Endometrial microvascular endothelial cells (primary cell): Measurements from ENCODE around the gene HFE. TPM values are rescaled to one million over a fixed set of nuclear protein-coding genes. Genes with fewer than 3 reads are reported as not detected.
"Not testable (repeated sequence)": the region's sequence is repeated elsewhere in the genome, so short reads cannot be mapped to it uniquely, and the experiment has no call there.

Experiments
- in situ Hi-C: cut with HindIII; loops from 2 replicates; pipeline ENCODE4 v1.10.0; 2017; ENCODE audit warnings: low sequenced_read_pairs, low pct_unique_long_range_greater_than_20kb; ENCODE audit errors: inconsistent ontology term
- total RNA-seq: library from RNA; depleted of rRNA; stranded (reverse); fragments of >200 nt; gene quantifications from one replicate; pipeline ENCODE4 v1.2.3, GENCODE V29; 2015; ENCODE audit errors: inconsistent ontology term

Gene HFE
- total RNA-seq: 16.6 TPM

DNA sequence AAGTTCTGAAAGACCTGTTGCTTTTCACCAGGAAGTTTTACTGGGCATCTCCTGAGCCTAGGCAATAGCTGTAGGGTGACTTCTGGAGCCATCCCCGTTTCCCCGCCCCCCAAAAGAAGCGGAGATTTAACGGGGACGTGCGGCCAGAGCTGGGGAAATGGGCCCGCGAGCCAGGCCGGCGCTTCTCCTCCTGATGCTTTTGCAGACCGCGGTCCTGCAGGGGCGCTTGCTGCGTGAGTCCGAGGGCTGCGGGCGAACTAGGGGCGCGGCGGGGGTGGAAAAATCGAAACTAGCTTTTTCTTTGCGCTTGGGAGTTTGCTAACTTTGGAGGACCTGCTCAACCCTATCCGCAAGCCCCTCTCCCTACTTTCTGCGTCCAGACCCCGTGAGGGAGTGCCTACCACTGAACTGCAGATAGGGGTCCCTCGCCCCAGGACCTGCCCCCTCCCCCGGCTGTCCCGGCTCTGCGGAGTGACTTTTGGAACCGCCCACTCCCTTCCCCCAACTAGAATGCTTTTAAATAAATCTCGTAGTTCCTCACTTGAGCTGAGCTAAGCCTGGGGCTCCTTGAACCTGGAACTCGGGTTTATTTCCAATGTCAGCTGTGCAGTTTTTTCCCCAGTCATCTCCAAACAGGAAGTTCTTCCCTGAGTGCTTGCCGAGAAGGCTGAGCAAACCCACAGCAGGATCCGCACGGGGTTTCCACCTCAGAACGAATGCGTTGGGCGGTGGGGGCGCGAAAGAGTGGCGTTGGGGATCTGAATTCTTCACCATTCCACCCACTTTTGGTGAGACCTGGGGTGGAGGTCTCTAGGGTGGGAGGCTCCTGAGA lies at the start of gene HFE:
Gene HFE (plus strand): TSS at position 146 of the 832 bp plus-strand sequence. CDS start 12 bp downstream, at position 158.
- in situ Hi-C loops: no loop called here

DNA sequence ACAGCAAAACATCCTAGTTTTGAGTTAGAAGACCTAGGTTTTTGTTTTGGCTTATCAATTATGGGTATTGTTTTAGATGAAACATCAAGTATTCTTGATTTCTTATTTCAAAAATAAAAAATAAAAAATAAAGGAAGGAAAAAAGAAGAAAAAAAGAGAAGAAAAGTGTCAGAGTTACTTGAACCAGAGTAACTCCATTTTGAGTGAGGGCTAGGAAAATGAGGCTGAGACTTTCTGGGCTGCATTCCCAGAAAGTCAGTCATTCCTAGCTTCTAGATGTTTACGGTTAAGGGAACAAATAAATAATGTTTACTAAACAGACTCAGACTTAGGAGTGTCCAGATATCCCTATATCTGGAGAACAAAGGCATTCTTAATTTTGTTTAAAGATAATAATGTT lies 45.3 kb upstream of the HFE start:
- in situ Hi-C loops: no loop called here

DNA sequence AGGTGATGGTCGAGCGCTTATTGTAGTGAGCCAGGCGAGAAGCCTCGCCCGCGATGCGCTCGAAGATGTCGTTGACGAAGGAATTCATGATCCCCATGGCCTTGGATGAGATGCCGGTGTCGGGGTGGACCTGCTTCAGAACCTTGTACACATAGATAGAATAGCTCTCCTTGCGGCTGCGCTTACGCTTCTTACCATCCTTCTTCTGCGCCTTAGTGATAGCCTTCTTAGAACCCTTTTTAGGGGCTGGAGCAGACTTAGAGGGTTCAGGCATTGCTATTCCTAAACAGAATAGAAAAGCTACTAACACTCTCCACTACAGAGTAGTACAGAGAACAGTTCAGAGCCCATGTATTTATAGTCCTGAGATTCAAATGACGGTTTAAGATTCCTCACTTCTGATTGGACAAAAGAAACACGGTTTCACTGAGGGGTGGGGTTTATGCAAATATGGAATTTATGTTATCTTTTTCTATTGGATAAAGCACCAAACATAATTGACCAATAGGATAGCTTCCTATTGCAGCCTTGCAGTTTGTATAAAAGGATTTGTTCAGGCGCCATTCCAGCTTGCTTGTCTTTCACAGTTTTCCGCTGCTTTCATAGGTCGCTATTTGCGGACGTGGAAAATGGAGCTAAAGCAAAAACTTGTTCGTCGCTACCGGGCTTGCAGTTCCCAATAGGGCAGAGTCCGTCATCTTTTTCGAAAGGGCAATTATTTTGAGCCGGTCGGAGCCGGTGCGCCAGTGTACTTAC lies 43.7 kb upstream of the HFE start:
- in situ Hi-C loops: no loop called here

GRCh38 chr6:26044140-26045064 lies 42.8 kb upstream of the HFE start:
- in situ Hi-C loops: no loop called here

GRCh38 chr6:26045065-26045927 lies 41.9 kb upstream of the HFE start:
- in situ Hi-C loops: no loop called here

DNA sequence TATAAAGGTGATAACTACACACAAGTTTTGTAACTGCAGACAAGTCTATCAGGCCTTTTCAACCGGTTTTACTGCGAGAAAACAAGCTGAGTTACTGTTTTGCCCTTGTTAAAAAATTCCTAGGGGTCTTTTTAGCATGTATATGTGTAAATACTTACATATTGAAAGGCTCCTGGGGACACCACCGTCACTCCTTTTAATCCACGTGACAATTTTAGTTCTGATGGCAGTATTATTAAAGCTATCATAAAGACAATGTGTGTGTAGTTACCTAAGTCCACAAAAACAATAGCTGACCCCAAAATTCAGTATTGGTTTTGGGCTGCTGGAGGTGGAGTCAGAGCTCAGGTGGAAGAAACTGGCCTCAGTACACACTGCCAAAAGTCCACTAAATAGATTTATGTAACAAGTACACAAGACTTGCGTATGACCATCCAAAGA lies 41.3 kb upstream of the HFE start:
- in situ Hi-C loops: no loop called here

DNA sequence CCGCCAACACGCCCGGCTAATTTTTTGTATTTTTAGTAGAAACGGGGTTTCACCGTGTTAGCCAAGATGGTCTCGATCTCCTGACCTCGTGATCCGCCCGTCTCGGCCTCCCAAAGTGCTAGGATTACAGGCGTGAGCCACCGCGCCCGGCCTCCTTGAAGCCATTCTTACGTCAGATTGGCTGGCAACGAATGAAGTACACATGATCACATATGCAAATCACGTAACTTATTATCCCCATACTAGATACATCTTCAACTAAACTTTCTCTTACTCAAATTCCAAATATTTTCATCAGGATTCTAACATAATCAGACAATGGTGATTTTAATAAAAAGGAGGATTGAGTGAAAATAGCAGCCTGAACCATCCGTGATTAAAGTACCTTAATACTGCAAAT lies 39.9 kb upstream of the HFE start:
- in situ Hi-C loops: not testable (repeated sequence)

DNA sequence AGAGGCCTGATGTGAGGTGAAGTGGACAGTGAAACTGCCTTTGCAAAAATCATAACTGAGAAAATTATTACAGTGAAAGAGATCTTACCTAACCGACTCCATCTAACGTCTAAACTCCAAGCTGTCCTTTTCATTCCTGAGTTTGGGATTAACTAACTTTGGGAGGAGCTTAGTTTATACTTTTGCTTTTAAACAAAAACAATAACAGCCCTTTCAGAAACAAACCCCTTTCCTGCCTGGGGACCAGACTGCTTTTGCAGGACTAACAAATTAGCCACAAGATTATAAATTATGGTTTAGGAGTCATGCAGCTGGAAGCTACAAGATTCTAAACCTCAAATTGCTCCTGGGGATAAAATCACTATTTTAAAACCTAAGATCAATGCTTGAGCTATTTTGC lies 38.6 kb upstream of the HFE start:
- in situ Hi-C loops: no loop called here

DNA sequence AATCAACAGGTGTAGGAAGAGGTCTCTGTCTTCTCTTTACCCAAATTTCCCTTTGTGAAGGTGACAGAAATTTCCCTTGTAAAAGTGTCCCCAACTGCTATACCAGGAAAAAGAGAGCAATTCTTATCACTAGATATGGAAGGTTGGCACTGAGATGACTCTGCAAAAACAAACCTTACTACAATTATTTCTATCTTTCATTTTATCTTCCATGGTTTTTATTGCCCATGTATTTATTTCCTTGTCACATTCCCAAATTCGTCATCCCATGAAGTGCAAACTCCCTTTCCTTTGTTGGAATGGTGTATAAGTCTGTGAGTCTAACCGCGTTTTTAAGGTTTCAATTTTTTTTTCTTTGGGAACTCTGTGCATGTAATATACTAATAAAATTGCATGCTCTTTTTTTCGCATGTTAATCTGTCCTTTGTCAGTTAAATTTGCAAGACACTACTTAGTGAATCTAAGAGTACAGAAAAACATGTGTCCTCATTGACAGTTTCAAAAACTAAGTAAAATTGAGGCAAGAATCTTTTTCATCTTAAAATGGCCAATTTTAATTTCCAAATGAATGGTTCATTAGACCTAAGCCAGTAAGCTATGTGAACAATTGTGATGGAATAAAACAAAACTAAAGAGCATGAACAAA lies 35.4 kb upstream of the HFE start:
- in situ Hi-C loops: no loop called here

DNA sequence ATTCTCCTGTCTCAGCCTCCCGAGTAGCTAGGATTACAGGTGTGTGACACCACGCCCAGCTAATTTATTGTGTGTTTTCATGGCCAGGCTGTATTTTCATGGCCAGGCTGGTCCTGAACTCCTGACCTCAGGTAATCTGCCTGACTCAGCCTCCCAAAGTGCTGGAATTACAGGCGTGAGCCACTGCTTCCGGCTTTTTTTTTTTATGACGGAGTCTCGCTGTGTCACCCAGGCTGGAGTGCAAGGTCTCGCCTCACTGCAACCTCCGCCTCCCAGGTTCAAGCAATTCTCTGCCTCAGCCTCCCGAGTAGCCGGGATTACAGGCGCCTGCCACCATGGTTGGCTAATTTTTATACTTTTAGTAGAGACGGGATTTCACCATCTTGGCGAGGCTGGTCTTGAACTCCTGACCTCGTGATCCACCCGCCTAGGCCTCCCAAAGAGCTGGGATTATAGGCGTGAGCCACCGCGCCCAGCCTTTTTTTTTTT lies 34.4 kb upstream of the HFE start:
- in situ Hi-C loops: not testable (repeated sequence)

GRCh38 chr6:26053992-26054780 lies 33.0 kb upstream of the HFE start:
- in situ Hi-C loops: no loop called here

DNA sequence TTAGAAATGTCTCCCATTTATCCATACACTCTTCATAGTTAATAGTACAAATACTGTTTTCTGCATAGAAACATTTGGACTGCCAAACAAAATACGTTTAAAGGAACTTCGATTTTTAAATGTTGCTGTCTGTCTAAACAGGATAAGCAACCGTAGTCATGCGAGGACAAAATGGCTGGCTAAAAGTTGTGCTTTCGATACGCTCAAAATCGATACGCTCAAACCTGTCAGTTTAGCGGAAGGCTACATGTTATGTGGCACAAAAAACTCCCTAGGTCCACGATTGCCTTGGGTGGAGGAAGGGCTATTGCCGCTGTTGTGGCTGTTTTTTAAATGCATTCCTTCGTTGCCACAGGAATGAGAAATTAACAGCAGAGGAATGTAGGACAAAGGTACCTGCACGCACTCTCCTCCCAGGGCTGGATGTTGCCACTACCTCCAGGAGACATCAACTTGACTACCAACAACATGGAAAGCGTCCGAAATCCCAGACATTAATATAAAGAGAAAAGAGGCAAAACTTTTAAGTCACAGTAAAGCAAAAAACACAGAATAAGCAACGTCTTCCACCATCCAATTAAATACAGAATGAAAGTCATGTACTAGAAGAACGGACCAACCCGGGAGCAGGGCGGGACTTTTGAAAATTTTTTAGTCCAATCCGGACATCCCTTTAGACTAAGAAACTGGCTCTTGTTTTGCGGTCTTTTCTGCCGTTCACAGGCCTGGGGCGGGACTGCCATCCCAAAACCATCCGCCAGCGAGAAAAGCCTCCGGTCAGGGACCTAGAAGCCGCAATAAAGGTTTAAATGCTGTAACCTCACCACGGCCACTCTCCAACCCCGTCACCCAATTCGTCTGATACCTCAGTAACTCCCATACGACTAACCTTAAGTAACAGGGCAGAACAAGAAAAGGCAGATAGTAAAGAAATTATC lies 32.2 kb upstream of the HFE start:
- in situ Hi-C loops: no loop called here

- in situ Hi-C loops: no loop called here
Observed at GRCh38 chr6:26055719-26056582, 31.3 kb upstream of the HFE start.

DNA sequence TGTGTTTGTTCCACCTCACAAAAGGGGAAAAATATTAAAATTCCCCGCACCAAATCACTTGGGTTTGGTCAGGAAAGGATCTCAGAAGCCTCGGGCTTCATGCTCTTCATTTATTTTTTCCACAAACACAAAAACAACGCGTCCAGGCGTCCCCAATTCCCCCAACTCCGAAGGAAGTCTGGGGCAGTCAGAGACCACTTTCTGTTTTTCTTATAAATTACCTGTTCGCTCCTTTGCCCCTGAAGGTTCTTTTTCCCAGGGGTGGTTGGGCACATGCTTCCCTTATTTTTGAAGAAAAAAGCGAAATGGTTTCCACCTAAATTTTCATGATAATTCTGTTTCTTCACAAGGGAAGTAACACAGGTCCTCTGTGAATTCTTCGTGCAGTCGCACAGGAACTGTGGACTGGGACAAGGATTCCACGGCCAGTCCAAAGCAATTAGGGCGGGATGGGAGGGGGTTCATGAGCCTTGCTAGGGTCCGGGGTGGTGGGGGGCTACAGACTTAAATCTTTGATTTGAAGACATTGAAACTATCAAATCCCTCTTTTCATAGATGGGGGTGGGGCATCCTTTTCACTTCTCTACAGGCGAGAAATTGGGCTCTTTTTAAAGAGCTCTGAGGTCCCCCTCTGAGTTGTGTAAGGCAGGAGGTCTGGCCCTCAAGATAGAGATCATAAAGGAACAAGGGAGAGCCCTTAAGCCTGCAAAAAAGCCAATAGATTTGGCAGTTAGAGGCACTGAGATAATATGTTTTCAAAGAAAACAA lies 30.5 kb upstream of the HFE start:
- in situ Hi-C loops: no loop called here
